ENCODE measurements around the gene PPP2CA. TPM values are rescaled to one million over a fixed set of nuclear protein-coding genes. Genes with fewer than 3 reads are reported as not detected.
"Not testable (repeated sequence)": the region's sequence is repeated elsewhere in the genome, so short reads cannot be mapped to it uniquely, and the experiment has no call there.

The PPP2CA gene
- total RNA-seq, result 100 to 1,000 TPM; 146 to 156 TPM

GRCh38 chr5:134225780-134226440 lies at the start of gene PPP2CA:
TSS of gene PPP2CA (minus strand) at chr5:134226073. CDS start at chr5:134225861, 212 bp downstream.
- POLR2A ChIA-PET, result interaction anchor here (0.6 to 6.5 kb wide), 51 partner anchors 9 to 1174 kb away, joined by 3 to 118 read pairs (median 5); partner anchors contain the start of genes C5orf24, CAMLG, CDKN2AIPNL and DDX46
- H3K4me3 Mint-ChIP-seq, result peak within 1 kb of the TSS; percentile 95
- no peaks in the 10 kb centered on the region for H3K27me3 Mint-ChIP-seq

GRCh38 chr5:134273642-134274395 lies 47.9 kb upstream of the PPP2CA start:
- Mint-ChIP-seq H3K4me1 (peaks cover 4% of the 10 kb centered on the region), H3K27me3 (peaks cover 2% of the 10 kb centered on the region), H3K9me3 (peaks cover 4% of the 10 kb centered on the region), H3K27ac (no peak overlapping the region), H3K4me3 (no peak overlapping the region), H3K36me3 (ENCODE audit: low read depth) (no peaks in the 10 kb centered on the region)
- no peak for DNase-seq
- ChIA-PET POLR2A (no interaction called here), CTCF (no interaction called here)

More at GRCh38 chr5:134225780-134226440, at the start of gene PPP2CA:
- H3K9me3 Mint-ChIP-seq, result no peaks in the 10 kb centered on the region
- peaks cover 35% of the 10 kb centered on the region for H3K36me3 Mint-ChIP-seq (ENCODE audit: low read depth)
- peak; percentile 99 for DNase-seq
- H3K4me1 Mint-ChIP-seq, result peaks cover 44% of the 10 kb centered on the region
- H3K27ac Mint-ChIP-seq, result peak within 1 kb of the TSS; percentile 98
- CTCF ChIA-PET, result interaction anchor here (0.6 to 2.5 kb wide), 15 partner anchors 12 to 1699 kb away, joined by 3 to 16 read pairs (median 4); partner anchors contain the start of genes CAMLG, CDKN2AIPNL, SKP1 and UBE2B

GRCh38 chr5:134271059-134271458 lies 45.2 kb upstream of the PPP2CA start:
- Mint-ChIP-seq H3K27ac (no peak overlapping the region), H3K4me1 (peaks cover 3% of the 10 kb centered on the region), H3K36me3 (ENCODE audit: low read depth) (no peaks in the 10 kb centered on the region), H3K9me3 (peaks cover 4% of the 10 kb centered on the region), H3K4me3 (no peak overlapping the region), H3K27me3 (peaks cover 11% of the 10 kb centered on the region)
- ChIA-PET POLR2A (no interaction called here), CTCF (no interaction called here)
- no peak for DNase-seq

GRCh38 chr5:134268919-134269318 lies 43.0 kb upstream of the PPP2CA start:
- no peak overlapping the region for H3K4me3 Mint-ChIP-seq
- H3K9me3 Mint-ChIP-seq, result peaks cover 4% of the 10 kb centered on the region
- no peaks in the 10 kb centered on the region for H3K4me1 Mint-ChIP-seq
- ChIA-PET POLR2A (no interaction called here), CTCF (interaction anchor here (0.7 to 1.7 kb wide), 3 partner anchors 10 to 319 kb away, joined by 3 to 9 read pairs (median 3); no protein-coding TSS in a partner anchor)
- H3K27me3 Mint-ChIP-seq, result peaks cover 15% of the 10 kb centered on the region
- no peak overlapping the region for H3K27ac Mint-ChIP-seq
- no peaks in the 10 kb centered on the region for H3K36me3 Mint-ChIP-seq (ENCODE audit: low read depth)
- DNase-seq, result no peak

GRCh38 chr5:134268019-134268601 lies 42.2 kb upstream of the PPP2CA start:
- no peaks in the 10 kb centered on the region for H3K36me3 Mint-ChIP-seq (ENCODE audit: low read depth)
- H3K4me1 Mint-ChIP-seq, result no peaks in the 10 kb centered on the region
- DNase-seq, result no peak
- POLR2A ChIA-PET, result interaction anchor here (0.6 kb wide), 1 partner anchor 91 kb away, joined by 3 read pairs; no protein-coding TSS in a partner anchor
- no peak overlapping the region for H3K27ac Mint-ChIP-seq
- CTCF ChIA-PET, result interaction anchor here (0.7 to 1.7 kb wide), 2 partner anchors 63 to 228 kb away, joined by 3 to 9 read pairs; no protein-coding TSS in a partner anchor
- H3K9me3 Mint-ChIP-seq, result peaks cover 6% of the 10 kb centered on the region
- no peak overlapping the region for H3K4me3 Mint-ChIP-seq
- peaks cover 15% of the 10 kb centered on the region for H3K27me3 Mint-ChIP-seq

GRCh38 chr5:134267366-134268018 lies 41.6 kb upstream of the PPP2CA start:
- no peak overlapping the region for H3K4me3 Mint-ChIP-seq
- ChIA-PET CTCF (interaction anchor here (1.7 kb wide), 1 partner anchor 228 kb away, joined by 9 read pairs; no protein-coding TSS in a partner anchor), POLR2A (interaction anchor here (1.0 kb wide), 1 partner anchor 41 kb away, joined by 3 read pairs; no protein-coding TSS in a partner anchor)
- DNase-seq, result no peak
- no peak overlapping the region for H3K27ac Mint-ChIP-seq
- no peaks in the 10 kb centered on the region for H3K4me1 Mint-ChIP-seq
- H3K9me3 Mint-ChIP-seq, result peaks cover 9% of the 10 kb centered on the region
- H3K36me3 Mint-ChIP-seq (ENCODE audit: low read depth), result no peaks in the 10 kb centered on the region
- peaks cover 15% of the 10 kb centered on the region for H3K27me3 Mint-ChIP-seq

GRCh38 chr5:134263801-134264200 lies 37.9 kb upstream of the PPP2CA start:
- ChIA-PET CTCF (no interaction called here), POLR2A (no interaction called here)
- no peaks in the 10 kb centered on the region for H3K36me3 Mint-ChIP-seq (ENCODE audit: low read depth)
- H3K4me1 Mint-ChIP-seq, result no peaks in the 10 kb centered on the region
- no peak overlapping the region for H3K27ac Mint-ChIP-seq
- H3K9me3 Mint-ChIP-seq, result peaks cover 5% of the 10 kb centered on the region
- DNase-seq, result no peak
- peaks cover 15% of the 10 kb centered on the region for H3K27me3 Mint-ChIP-seq
- H3K4me3 Mint-ChIP-seq, result no peak overlapping the region

- H3K27ac Mint-ChIP-seq; DNase-seq; H3K4me3 Mint-ChIP-seq; H3K9me3 Mint-ChIP-seq; CTCF ChIA-PET; H3K4me1 Mint-ChIP-seq; H3K36me3 Mint-ChIP-seq (ENCODE audit: low read depth); POLR2A ChIA-PET: not testable (repeated sequence)
- peaks cover 13% of the 10 kb centered on the region for H3K27me3 Mint-ChIP-seq
Observed at GRCh38 chr5:134262629-134263028, 36.8 kb upstream of the PPP2CA start.

- no peaks in the 10 kb centered on the region for H3K4me1 Mint-ChIP-seq
- DNase-seq, result no peak
- no peak overlapping the region for H3K27ac Mint-ChIP-seq
- H3K9me3 Mint-ChIP-seq, result peaks cover 5% of the 10 kb centered on the region
- ChIA-PET POLR2A (no interaction called here), CTCF (no interaction called here)
- no peaks in the 10 kb centered on the region for H3K36me3 Mint-ChIP-seq (ENCODE audit: low read depth)
- H3K4me3 Mint-ChIP-seq, result no peak overlapping the region
- peaks cover 5% of the 10 kb centered on the region for H3K27me3 Mint-ChIP-seq
Observed at GRCh38 chr5:134258896-134259295, 33.0 kb upstream of the PPP2CA start.

GRCh38 chr5:134257176-134257575 lies 31.3 kb upstream of the PPP2CA start:
- no peaks in the 10 kb centered on the region for H3K9me3 Mint-ChIP-seq
- H3K4me1 Mint-ChIP-seq, result no peaks in the 10 kb centered on the region
- ChIA-PET CTCF (interaction anchor here (0.6 kb wide), 1 partner anchor 143 kb away, joined by 3 read pairs; no protein-coding TSS in a partner anchor), POLR2A (no interaction called here)
- peaks cover 5% of the 10 kb centered on the region for H3K27me3 Mint-ChIP-seq
- DNase-seq, result no peak
- no peak overlapping the region for H3K4me3 Mint-ChIP-seq
- H3K27ac Mint-ChIP-seq, result no peak overlapping the region
- H3K36me3 Mint-ChIP-seq (ENCODE audit: low read depth), result no peaks in the 10 kb centered on the region

GRCh38 chr5:134255418-134256150 lies 29.7 kb upstream of the PPP2CA start:
- peaks cover 5% of the 10 kb centered on the region for H3K27me3 Mint-ChIP-seq
- no peaks in the 10 kb centered on the region for H3K36me3 Mint-ChIP-seq (ENCODE audit: low read depth)
- ChIA-PET POLR2A (interaction anchor here (1.2 kb wide), 1 partner anchor 78 kb away, joined by 3 read pairs; no protein-coding TSS in a partner anchor), CTCF (interaction anchor here (1.8 kb wide), 1 partner anchor 332 kb away, joined by 5 read pairs; no protein-coding TSS in a partner anchor)
- no peak overlapping the region for H3K27ac Mint-ChIP-seq
- no peak for DNase-seq
- H3K9me3 Mint-ChIP-seq, result no peaks in the 10 kb centered on the region
- no peaks in the 10 kb centered on the region for H3K4me1 Mint-ChIP-seq
- H3K4me3 Mint-ChIP-seq, result no peak overlapping the region

All from activated CD4-positive, alpha-beta memory T cell treated with anti-CD3 and anti-CD28 coated beads, Interleukin-2, amount 10 ng/mL, durations not matched to agents 7 days and 5 days (primary cell).